IMR-90 (cell line): ENCODE data around the gene CD151. TPM values are rescaled to one million over a fixed set of nuclear protein-coding genes. Genes with fewer than 3 reads are reported as not detected.

Experiments used
- ATAC-seq: fragments of 200-7000 bp; cut with Tn5 transposase; 2 replicates; pipeline ENCODE4 v1.9.1; 2020; ENCODE audit warnings: low read depth, mild to moderate bottlenecking, moderate library complexity
- BruUV-seq: library from RNA; stranded (reverse); fragments of 400-500 nt; replicated peaks from 2 replicates; lab custom pipeline; 2021; lab: Mats Ljungman, UMichigan
- CTCF ChIA-PET: fragments of 300-600 bp; formaldehyde crosslinking; extraction: SDS; loops from one replicate; lab custom pipeline; 2021; ENCODE audit warnings: antibody characterized with exemption; lab: Yijun Ruan, JAX
- POLR2A ChIA-PET: fragments of 300-600 bp; sonication (Branson Sonifier 250); formaldehyde crosslinking; loops from one replicate; lab custom pipeline; 2022; ENCODE audit warnings: antibody characterized with exemption; ENCODE audit not compliant: unreplicated experiment; lab: Charles Lee
- DNase-seq: peaks from one replicate; pipeline ENCODE4 v3.0.0; 2013
- H2AFZ ChIP-seq: replicated peaks from 2 replicates; pipeline ENCODE3; 2013; ENCODE audit warnings: low read length, mild to moderate bottlenecking; ENCODE audit not compliant: poor library complexity
- H2AK5ac ChIP-seq: 2 replicates; pipeline ENCODE4 v1.6.1; 2013; ENCODE audit warnings: low read depth, low read length, inconsistent platforms
- H2AK9ac ChIP-seq: replicated peaks from 2 replicates; pipeline ENCODE3; 2013; ENCODE audit warnings: mild to moderate bottlenecking, low read depth, low read length, moderate library complexity; ENCODE audit not compliant: poor library complexity
- H2BK120ac ChIP-seq: 2 replicates; pipeline ENCODE4 v1.6.1; 2013; ENCODE audit warnings: low read depth, low read length, inconsistent platforms
- H2BK15ac ChIP-seq: 3 replicates; pipeline ENCODE4 v1.6.1; 2013; ENCODE audit warnings: low read depth, low read length, inconsistent platforms
- H2BK20ac ChIP-seq: 2 replicates; pipeline ENCODE4 v1.6.1; 2013; ENCODE audit warnings: low read depth, mild to moderate bottlenecking, inconsistent platforms, low read length, moderate library complexity
- H2BK5ac ChIP-seq: 2 replicates; pipeline ENCODE4 v1.6.1; 2013; ENCODE audit warnings: mild to moderate bottlenecking, low read depth, low read length, inconsistent platforms; ENCODE audit not compliant: poor library complexity, severe bottlenecking
- H3K14ac ChIP-seq: replicated peaks from 2 replicates; pipeline ENCODE4 v1.6.1; 2013; ENCODE audit warnings: low read depth, low read length, inconsistent platforms
- H3K18ac ChIP-seq: 2 replicates; pipeline ENCODE4 v1.6.1; 2013; ENCODE audit warnings: low read depth, low read length, control low read depth
- H3K23ac ChIP-seq: 2 replicates; pipeline ENCODE4 v1.6.1; 2013; ENCODE audit warnings: low read depth, low read length, inconsistent platforms
- H3K27ac ChIP-seq: 2 replicates; pipeline ENCODE4 v1.5.1; 2013; ENCODE audit warnings: mild to moderate bottlenecking, control low read depth, low read length; ENCODE audit not compliant: insufficient read depth
- H3K27me3 ChIP-seq: 2 replicates; pipeline ENCODE4 v1.6.1; 2013; ENCODE audit warnings: low read length; ENCODE audit not compliant: control insufficient read depth, insufficient read depth
- H3K36me3 ChIP-seq: 2 replicates; pipeline ENCODE4 v1.6.1; 2013; ENCODE audit warnings: low read length, mixed read lengths; ENCODE audit not compliant: control insufficient read depth, insufficient read depth
- H3K4ac ChIP-seq: 2 replicates; pipeline ENCODE4 v1.6.1; 2013; ENCODE audit warnings: low read depth, low read length, inconsistent platforms
- H3K4me1 ChIP-seq: 2 replicates; pipeline ENCODE4 v1.6.1; 2013; ENCODE audit warnings: low read length, mixed read lengths; ENCODE audit not compliant: control insufficient read depth, insufficient read depth
- H3K4me2 ChIP-seq: 2 replicates; pipeline ENCODE4 v1.6.1; 2013; ENCODE audit warnings: low read depth, mild to moderate bottlenecking, control low read depth, low read length, moderate library complexity
- H3K4me3 ChIP-seq: 2 replicates; pipeline ENCODE4 v1.5.1; 2013; ENCODE audit warnings: low read depth, mild to moderate bottlenecking, control low read depth, low read length, moderate library complexity; ENCODE audit not compliant: insufficient read depth
- H3K56ac ChIP-seq: 2 replicates; pipeline ENCODE4 v1.6.1; 2013; ENCODE audit warnings: low read length, inconsistent platforms; ENCODE audit not compliant: insufficient read depth; ENCODE audit errors: extremely low read depth
- H3K79me1 ChIP-seq, 2 experiments: 2 replicates each; pipeline ENCODE4 v1.6.1; 2013; ENCODE audit warnings: low read length in 2 of 2, inconsistent platforms in 1 of 2, low read depth in 1 of 2
- H3K9ac ChIP-seq: 2 replicates; pipeline ENCODE4 v1.6.1; 2013; ENCODE audit warnings: low read depth, low read length, control low read depth
- H3K9me1 ChIP-seq: 2 replicates; pipeline ENCODE4 v1.6.1; 2013; ENCODE audit warnings: low read length, inconsistent platforms; ENCODE audit not compliant: insufficient read depth
- H3K9me3 ChIP-seq: 2 replicates; pipeline ENCODE4 v1.6.1; 2013; ENCODE audit warnings: low read length; ENCODE audit not compliant: control insufficient read depth, insufficient read depth
- H4K20me1 ChIP-seq: 2 replicates; pipeline ENCODE4 v1.6.1; 2013; ENCODE audit warnings: low read length, inconsistent platforms; ENCODE audit not compliant: insufficient read depth
- H4K5ac ChIP-seq: 2 replicates; pipeline ENCODE4 v1.6.1; 2013; ENCODE audit warnings: mild to moderate bottlenecking, low read depth, low read length, control low read depth
- H4K8ac ChIP-seq, 2 experiments: 2 replicates each; pipeline ENCODE4 v1.6.1; 2013; ENCODE audit warnings: low read depth in 2 of 2, low read length in 2 of 2, control low read depth in 1 of 2, inconsistent platforms in 1 of 2
- H4K91ac ChIP-seq: 2 replicates; pipeline ENCODE4 v1.6.1; 2013; ENCODE audit warnings: low read depth, low read length, inconsistent platforms; ENCODE audit not compliant: insufficient read depth
- BHLHE40 ChIP-seq: fragments of 150-350 bp; IDR thresholded peaks from 2 replicates; pipeline ENCODE4 v1.6.1; 2016; ENCODE audit warnings: mild to moderate bottlenecking, low read depth, low read length
- CEBPB ChIP-seq: IDR thresholded peaks from 2 replicates; pipeline ENCODE4 v1.6.1; 2012; ENCODE audit warnings: low read depth, low read length, improper control_type of control experiment
- MAFK ChIP-seq: IDR thresholded peaks from 2 replicates; pipeline ENCODE4 v1.6.1; 2012; ENCODE audit warnings: low read depth, low read length, improper control_type of control experiment
- SMC3 ChIP-seq: fragments of 150-350 bp; IDR thresholded peaks from 2 replicates; pipeline ENCODE4 v1.6.1; 2016; ENCODE audit warnings: low read depth, mild to moderate bottlenecking, antibody characterized with exemption, low read length, moderate library complexity
- WGBS, 2 experiments: methylation state at CpG; one replicate each; pipeline versions ENCODE4 v1.1.5 to v1.1.7; 2013; ENCODE audit warnings: missing lambda C conversion rate in 2 of 2; ENCODE audit not compliant: insufficient read length in 1 of 2; ENCODE audit errors: extremely low coverage in 2 of 2; 5-methylcytosine and 5-hydroxymethylcytosine counted together
- dilution Hi-C: fragments of 300-500 bp; cut with HindIII; formaldehyde crosslinking; loops from one replicate; pipeline ENCODE4 v1.14.3; 2018; ENCODE audit warnings: low sequenced_read_pairs; ENCODE audit not compliant: unreplicated experiment
- in situ Hi-C: fragments of 300-500 bp; cut with MboI; formaldehyde crosslinking; loops from 3 replicates; pipeline ENCODE4 v1.14.3; 2019; ENCODE audit warnings: low sequenced_read_pairs, inconsistent platforms, mixed read lengths
- intact Hi-C: fragments of 100-400 bp; cut with micrococcal nuclease; formaldehyde crosslinking; loops from 2 replicates; pipeline ENCODE4 v1.10.0; 2022
- polyA plus RNA-seq, 3 experiments: library from polyadenylated mRNA; depleted of rRNA; stranded (reverse); fragments of >200 nt; gene quantifications; 2 replicates each; pipeline ENCODE4 v1.2.3, GENCODE V29; 2012; ENCODE audit warnings: low replicate concordance in 1 of 3
- total RNA-seq: library from RNA; depleted of rRNA; stranded (reverse); fragments of >200 nt; gene quantifications from 2 replicates; pipeline ENCODE4 v1.2.3, GENCODE V29; 2012

Gene CD151
- total and polyA plus RNA-seq, 2 of the 4 experiments (the other 2 are of a cell fraction) = 1,150 to 1,267 TPM

GRCh38 chr11:812390-812789 is 20.4 kb upstream of the CD151 start:
- dilution Hi-C loops = no loop called here
- no CpG with 5 or more reads among the region's 3 CpGs for WGBS, 2 experiments
- CTCF ChIA-PET = no interaction called here

More at GRCh38 chr11:812390-812789, 20.4 kb upstream of the CD151 start:
- H3K27me3 ChIP-seq = no peaks in the 10 kb centered on the region
- POLR2A ChIA-PET = no interaction called here
- no peak overlapping the region for H3K56ac ChIP-seq
- intact Hi-C loops = no loop called here
- H2BK5ac ChIP-seq = no peak overlapping the region
- ATAC-seq (no peak), DNase-seq (no peak)
- H2BK120ac ChIP-seq = no peak overlapping the region
- peaks cover 38% of the 10 kb centered on the region for H4K20me1 ChIP-seq
- H3K9me1 ChIP-seq = no peaks in the 10 kb centered on the region
- no peak overlapping the region for H3K9ac ChIP-seq
- no peak overlapping the region for H4K5ac ChIP-seq
- H3K4ac ChIP-seq = no peak overlapping the region
- H2BK15ac ChIP-seq = no peak overlapping the region
- H2AK9ac ChIP-seq = no peak overlapping the region
- H2BK20ac ChIP-seq = no peak overlapping the region
- H3K36me3 ChIP-seq = peaks cover 30% of the 10 kb centered on the region
- H4K91ac ChIP-seq = no peak overlapping the region
- no peak overlapping the region for H3K18ac ChIP-seq
- peaks cover 6% of the 10 kb centered on the region for H3K4me1 ChIP-seq
- H3K4me2 ChIP-seq = no peak overlapping the region
- in situ Hi-C loops = no loop called here
- no TSS peak for BruUV-seq
- TF ChIP-seq MAFK (no peak), CEBPB (no peak), SMC3 (no peak), BHLHE40 (no peak)
- H3K23ac ChIP-seq = no peak overlapping the region
- no peaks in the 10 kb centered on the region for H3K9me3 ChIP-seq
- H4K8ac ChIP-seq = no peak overlapping the region
- H3K27ac ChIP-seq = no peak overlapping the region
- H3K4me3 ChIP-seq = no peak overlapping the region
- no peak overlapping the region for H3K14ac ChIP-seq
- H3K79me1 ChIP-seq = peaks cover 27 to 53% of the 10 kb centered on the region in 2 experiments
- no peak overlapping the region for H2AK5ac ChIP-seq
- no peak overlapping the region for H2AFZ ChIP-seq
